Measurements from ENCODE around the gene ERBB3.

Gene ERBB3

DNA sequence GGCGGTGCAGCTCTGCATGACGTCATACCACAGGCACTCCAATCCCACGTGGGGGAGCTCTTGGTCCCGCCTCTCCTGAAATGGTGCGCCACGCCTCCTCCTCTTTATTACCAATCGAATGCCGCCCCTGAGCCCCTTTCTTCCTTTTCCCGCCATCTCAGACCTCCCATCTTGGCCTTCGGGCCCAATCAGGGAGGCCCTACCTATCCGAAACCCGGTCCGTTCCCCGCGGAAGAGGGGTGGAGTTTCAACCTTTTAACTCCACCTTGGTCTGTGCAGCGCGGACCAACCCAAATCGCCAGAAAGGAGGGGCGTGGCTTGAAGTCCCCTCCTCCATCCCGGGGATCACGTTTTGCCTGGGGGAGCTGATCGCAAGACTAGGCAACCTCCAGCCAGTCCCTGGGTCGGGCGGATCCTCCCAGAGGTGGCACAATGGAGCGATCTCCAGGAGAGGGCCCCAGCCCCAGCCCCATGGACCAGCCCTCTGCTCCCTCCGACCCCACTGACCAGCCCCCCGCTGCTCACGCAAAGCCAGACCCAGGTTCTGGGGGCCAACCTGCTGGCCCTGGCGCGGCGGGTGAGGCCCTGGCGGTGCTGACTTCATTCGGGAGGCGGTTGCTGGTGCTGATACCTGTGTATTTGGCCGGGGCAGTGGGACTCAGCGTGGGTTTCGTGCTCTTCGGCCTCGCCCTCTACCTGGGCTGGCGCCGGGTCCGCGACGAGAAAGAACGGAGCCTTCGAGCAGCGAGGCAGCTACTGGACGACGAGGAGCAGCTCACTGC, 48.1 kb downstream of the ERBB3 start, which contains the start of gene ESYT1:
Gene ESYT1 (plus strand): TSS at position 380 of the 782 bp plus-strand sequence. CDS start 53 bp downstream, at position 433.
- H3K4me3 ChIP-seq (ENCODE audit: low read length): peak within 1 kb of the TSS; percentile 60
- peak; percentile 100 for DNase-seq (ENCODE audit: low read depth, low spot score)

GRCh38 chr12:56128670-56129205, 48.8 kb downstream of the ERBB3 start:
- no peak for DNase-seq (ENCODE audit: low read depth, low spot score)
- peak overlapping the region; percentile 60 for H3K4me3 ChIP-seq (ENCODE audit: low read length)

DNA sequence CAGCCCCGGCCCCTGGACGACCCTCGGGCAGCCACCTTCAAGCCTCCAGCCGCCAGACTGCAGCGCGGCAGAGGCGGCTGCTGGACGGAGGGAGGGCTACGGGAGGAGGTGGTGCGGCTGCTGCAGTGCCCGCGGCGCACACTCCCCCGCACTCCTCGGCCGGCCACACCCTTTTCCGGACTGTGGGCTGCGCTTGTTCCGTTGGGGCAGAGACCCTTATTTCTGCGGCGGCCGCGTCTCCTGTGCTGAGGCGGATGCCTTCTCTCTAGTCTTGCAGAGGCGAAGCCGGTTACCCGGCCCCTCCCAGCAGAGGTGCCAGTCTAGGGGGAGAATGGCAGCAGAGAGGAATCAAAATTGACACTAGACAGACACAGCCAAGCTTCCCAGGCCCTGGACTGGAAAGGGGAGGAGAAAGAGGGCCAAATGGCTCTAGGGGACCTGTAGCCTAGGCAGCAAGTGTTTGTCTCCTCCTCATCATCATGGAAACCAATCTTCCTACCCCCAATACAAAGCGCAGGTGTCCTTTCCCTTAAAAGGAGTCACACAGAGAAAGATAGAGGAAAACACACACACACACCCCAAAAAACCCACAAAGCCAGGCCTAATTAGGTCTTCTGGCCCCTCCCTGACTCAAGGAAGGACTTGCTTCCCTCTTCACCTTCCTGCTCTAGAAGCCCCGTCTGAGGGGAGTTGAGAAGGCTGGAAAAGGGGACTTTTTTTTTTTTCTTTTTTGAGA, 49.4 kb downstream of the ERBB3 start:
- DNase-seq (ENCODE audit: low read depth, low spot score): peak; percentile 70
- peak overlapping the region; percentile 60 for H3K4me3 ChIP-seq (ENCODE audit: low read length)

- DNase-seq (ENCODE audit: low read depth, low spot score): no peak
- H3K4me3 ChIP-seq (ENCODE audit: low read length): peak overlapping the region; percentile 60
Measured at GRCh38 chr12:56129942-56130495, 50.1 kb downstream of the ERBB3 start.

DNA sequence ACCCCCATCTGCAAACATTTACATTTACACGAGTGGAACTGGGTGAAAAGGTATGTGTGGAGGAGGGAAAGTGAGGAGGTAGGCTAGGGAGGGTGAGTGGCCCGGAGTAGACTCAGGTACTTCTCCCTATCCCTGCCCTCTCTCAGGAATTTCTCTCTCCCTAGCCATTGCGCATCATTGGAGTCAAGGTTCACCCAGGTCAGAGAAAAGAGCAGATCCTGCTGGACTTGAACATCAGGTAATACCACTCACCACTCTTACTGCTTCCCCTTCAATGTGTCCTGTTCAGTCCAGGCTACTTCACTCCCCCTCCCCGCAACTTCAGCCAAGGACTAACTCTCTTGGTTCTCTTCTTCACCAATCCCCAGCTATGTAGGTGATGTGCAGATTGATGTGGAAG, 50.9 kb downstream of the ERBB3 start:
- DNase-seq (ENCODE audit: low read depth, low spot score): no peak
- H3K4me3 ChIP-seq (ENCODE audit: low read length): no peak overlapping the region

DNA sequence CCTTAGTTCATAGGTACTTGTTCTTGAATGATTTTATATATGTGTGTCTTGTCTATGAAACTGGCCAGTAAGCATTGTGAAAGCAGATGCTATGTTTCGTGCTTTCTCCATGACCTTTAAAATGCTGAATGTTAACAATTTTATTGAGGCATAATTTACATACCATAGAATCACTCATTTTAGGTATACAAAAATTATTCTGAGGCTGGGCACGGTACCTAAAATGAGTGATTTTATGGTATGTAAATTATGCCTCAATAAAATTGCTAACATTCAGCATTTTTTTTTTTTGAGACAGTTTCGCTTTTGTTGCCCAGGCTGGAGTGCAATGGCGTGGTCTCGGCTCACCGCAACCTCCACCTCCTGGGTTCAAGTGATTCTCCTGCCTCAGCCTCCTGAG, 54.9 kb downstream of the ERBB3 start:
- H3K4me3 ChIP-seq (ENCODE audit: low read length): no peak overlapping the region
- DNase-seq (ENCODE audit: low read depth, low spot score): no peak

GRCh38 chr12:56137853-56138571, 58.0 kb downstream of the ERBB3 start:
- DNase-seq (ENCODE audit: low read depth, low spot score): no peak
- H3K4me3 ChIP-seq (ENCODE audit: low read length): no peak overlapping the region

DNA sequence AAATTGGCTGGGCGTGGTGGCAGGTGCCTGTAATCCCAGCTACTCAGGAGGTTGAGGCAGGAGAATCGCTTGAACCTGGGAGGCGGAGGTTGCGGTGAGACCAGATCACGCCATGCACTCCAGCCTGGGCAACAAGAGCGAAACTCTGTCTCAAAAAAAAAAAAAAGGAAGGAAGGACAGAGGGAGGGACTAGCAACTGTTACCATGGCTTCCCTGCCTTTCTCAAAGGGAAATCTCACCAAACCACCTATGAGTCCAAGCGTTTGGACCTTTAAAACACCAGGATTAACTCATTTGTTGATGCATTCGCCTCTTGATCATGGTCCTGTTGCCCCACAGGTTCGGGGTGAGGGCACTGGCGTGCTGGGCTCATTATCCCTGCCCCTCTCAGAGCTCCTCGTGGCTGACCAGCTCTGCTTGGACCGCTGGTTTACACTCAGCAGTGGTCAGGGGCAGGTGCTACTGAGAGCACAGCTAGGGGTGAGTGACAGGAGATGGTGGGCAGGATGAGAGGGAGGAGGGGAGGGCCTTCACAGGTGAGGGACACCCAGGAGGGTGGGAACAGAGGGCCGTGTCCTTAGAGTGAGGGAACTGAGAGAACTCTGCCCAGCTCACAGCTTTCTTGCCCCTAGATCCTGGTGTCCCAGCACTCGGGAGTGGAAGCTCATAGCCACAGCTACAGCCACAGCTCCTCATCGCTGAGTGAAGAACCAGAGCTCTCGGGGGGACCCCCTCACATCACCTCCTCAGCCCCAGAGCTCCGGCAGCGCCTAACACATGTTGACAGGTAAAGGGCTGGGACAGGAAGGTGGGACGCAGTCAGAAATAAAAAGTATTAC, 62.2 kb downstream of the ERBB3 start:
- no peak for DNase-seq (ENCODE audit: low read depth, low spot score)
- no peak overlapping the region for H3K4me3 ChIP-seq (ENCODE audit: low read length)

DNA sequence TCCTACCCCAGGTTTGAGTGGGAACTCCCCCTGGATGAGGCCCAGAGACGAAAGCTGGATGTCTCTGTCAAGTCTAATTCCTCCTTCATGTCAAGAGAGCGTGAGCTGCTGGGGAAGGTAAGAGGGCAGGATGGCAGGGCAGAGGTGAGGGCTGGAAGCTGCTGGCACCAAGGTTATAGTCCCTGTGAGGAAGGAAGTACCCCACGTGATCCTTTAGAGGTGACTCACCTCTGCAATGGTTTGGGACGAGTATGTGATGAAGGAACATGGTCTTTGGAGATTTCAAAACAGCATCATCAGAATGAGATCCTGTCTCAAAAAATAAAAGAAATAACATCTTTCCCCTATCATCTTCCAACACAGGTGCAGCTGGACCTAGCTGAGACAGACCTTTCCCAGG, 63.3 kb downstream of the ERBB3 start:
- no peak for DNase-seq (ENCODE audit: low read depth, low spot score)
- H3K4me3 ChIP-seq (ENCODE audit: low read length): no peak overlapping the region

- DNase-seq (ENCODE audit: low read depth, low spot score): no peak
- no peak overlapping the region for H3K4me3 ChIP-seq (ENCODE audit: low read length)
Measured at GRCh38 chr12:56143870-56144269, 63.9 kb downstream of the ERBB3 start.

DNA sequence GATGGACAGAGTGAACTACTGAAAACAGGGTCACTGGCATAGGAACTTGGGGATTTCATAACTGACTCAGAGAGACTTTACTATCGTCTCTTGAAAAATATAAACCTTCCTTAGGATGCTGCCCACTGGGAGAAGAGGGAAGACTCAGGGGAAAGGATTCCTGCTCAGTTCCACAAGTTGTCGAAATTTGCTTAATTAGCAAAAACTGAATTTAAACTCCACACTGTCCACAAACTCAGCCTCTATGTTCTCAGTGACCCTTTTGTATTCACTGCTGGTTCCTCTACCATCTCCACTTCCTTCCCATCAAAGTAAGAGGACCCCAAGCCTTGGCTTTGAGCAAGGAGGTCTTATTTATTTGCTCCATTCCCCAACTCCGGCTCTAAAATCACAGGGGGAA, 65.3 kb downstream of the ERBB3 start:
- no peak for DNase-seq (ENCODE audit: low read depth, low spot score)
- H3K4me3 ChIP-seq (ENCODE audit: low read length): no peak overlapping the region

- DNase-seq (ENCODE audit: low read depth, low spot score): no peak
- H3K4me3 ChIP-seq (ENCODE audit: low read length): no peak overlapping the region
Measured at GRCh38 chr12:56146492-56147460, 66.8 kb downstream of the ERBB3 start.

DNA sequence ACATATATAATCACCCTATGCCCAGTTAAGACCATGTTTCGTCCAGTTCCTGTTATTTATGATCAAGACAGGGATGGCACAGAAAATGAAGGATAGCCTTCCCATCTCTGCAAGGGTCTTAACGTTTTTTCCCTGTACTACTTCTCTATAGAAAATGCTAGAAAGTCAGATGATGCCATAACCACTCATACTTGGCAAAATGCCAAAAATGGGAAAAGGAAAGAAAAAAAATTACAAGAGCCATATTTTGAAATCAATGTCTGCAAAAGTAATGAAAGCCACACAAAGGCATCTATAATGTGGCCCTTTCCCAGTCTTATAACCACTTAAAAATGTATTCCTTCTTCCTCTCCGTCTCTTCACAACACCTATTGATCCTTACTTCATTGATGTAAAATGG, 70.6 kb downstream of the ERBB3 start:
- no peak overlapping the region for H3K4me3 ChIP-seq (ENCODE audit: low read length)
- DNase-seq (ENCODE audit: low read depth, low spot score): no peak

- DNase-seq (ENCODE audit: low read depth, low spot score): peak; percentile 62
- H3K4me3 ChIP-seq (ENCODE audit: low read length): peak overlapping the region; percentile 86
Measured at GRCh38 chr12:56151672-56152131, 71.7 kb downstream of the ERBB3 start.

GRCh38 chr12:56152132-56152755, 72.3 kb downstream of the ERBB3 start, which contains the start of gene MYL6B:
TSS of gene MYL6B (plus strand) at chr12:56152587. CDS start at chr12:56153919, 1,332 bp downstream.
- DNase-seq (ENCODE audit: low read depth, low spot score): peak; percentile 92
- peak within 1 kb of the TSS; percentile 86 for H3K4me3 ChIP-seq (ENCODE audit: low read length)

Data from Jurkat, Clone E6-1 (cell line).